ENCODE measurements around the gene ZNF285.

Gene ZNF285

DNA sequence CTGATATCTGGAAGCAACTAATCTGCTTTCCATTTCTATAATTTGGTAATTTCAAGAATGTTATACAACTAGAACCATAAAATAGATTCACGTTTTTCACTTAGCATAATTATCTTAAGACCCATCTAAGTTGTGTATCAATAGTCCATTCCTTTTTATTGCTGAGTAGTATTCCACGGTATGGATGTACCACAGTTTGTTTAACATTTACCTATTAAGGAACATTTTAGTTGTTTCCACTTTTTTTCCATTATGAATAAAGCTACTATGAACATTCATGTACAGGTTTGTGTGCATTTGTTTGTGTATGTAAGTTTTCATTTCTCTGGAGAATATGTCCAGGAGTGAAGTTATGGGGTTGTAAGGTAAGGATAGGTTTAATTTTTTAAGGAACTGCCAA lies 26.6 kb downstream of the ZNF285 start:
- Histone ChIP-seq H2AFZ (ENCODE audit: low read length) (no peak overlapping the region), H3K27ac (ENCODE audit: low read length) (no peak overlapping the region), H3K4me1 (ENCODE audit: low read length) (no peaks in the 10 kb centered on the region), H3K79me2 (ENCODE audit: low read length) (no peaks in the 10 kb centered on the region), H3K27me3 (replicated peaks; ENCODE audit: insufficient read depth, low read length) (no peaks in the 10 kb centered on the region), H3K9me2 (replicated peaks; ENCODE audit: insufficient read depth, low read length) (no peaks in the 10 kb centered on the region), H3K9ac (ENCODE audit: low read length) (no peak overlapping the region), H3K4me2 (ENCODE audit: low read depth, low read length) (no peak overlapping the region), H3K9me3 (replicated peaks; ENCODE audit: insufficient read depth, low read length) (no peaks in the 10 kb centered on the region), H4K20me1 (ENCODE audit: insufficient read depth, low read length) (no peaks in the 10 kb centered on the region), H3K4me3 (ENCODE audit: low read length) (no peak overlapping the region), H3F3A (ENCODE audit: insufficient read depth, low read length) (no peaks in the 10 kb centered on the region), H3K36me3 (replicated peaks; ENCODE audit: insufficient read depth, low read length) (no peaks in the 10 kb centered on the region)
- no peak for DNase-seq
- TF ChIP-seq EZH2 (optimal IDR thresholded peaks at IDR 0.05; ENCODE audit: low read depth, low read length) = no peak
- TF ChIP-seq, protein P1, sequence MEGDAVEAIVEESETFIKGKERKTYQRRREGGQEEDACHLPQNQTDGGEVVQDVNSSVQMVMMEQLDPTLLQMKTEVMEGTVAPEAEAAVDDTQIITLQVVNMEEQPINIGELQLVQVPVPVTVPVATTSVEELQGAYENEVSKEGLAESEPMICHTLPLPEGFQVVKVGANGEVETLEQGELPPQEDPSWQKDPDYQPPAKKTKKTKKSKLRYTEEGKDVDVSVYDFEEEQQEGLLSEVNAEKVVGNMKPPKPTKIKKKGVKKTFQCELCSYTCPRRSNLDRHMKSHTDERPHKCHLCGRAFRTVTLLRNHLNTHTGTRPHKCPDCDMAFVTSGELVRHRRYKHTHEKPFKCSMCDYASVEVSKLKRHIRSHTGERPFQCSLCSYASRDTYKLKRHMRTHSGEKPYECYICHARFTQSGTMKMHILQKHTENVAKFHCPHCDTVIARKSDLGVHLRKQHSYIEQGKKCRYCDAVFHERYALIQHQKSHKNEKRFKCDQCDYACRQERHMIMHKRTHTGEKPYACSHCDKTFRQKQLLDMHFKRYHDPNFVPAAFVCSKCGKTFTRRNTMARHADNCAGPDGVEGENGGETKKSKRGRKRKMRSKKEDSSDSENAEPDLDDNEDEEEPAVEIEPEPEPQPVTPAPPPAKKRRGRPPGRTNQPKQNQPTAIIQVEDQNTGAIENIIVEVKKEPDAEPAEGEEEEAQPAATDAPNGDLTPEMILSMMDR (IDR thresholded peaks at IDR 0.05; ENCODE audit: low read length) = no peak
- no peak for TF ChIP-seq EZH2phosphoT487 (IDR thresholded peaks at IDR 0.05; ENCODE audit: low read length)

- H3K4me1 ChIP-seq (ENCODE audit: low read length) = no peaks in the 10 kb centered on the region
- no peaks in the 10 kb centered on the region for H3F3A ChIP-seq (ENCODE audit: insufficient read depth, low read length)
- H3K4me3 ChIP-seq (ENCODE audit: low read length) = no peak overlapping the region
- no peak overlapping the region for H2AFZ ChIP-seq (ENCODE audit: low read length)
- H3K9me2 ChIP-seq (replicated peaks; ENCODE audit: insufficient read depth, low read length) = no peaks in the 10 kb centered on the region
- no peaks in the 10 kb centered on the region for H3K9me3 ChIP-seq (replicated peaks; ENCODE audit: insufficient read depth, low read length)
- H4K20me1 ChIP-seq (ENCODE audit: insufficient read depth, low read length) = no peaks in the 10 kb centered on the region
- H3K79me2 ChIP-seq (ENCODE audit: low read length) = no peaks in the 10 kb centered on the region
- no peak overlapping the region for H3K27ac ChIP-seq (ENCODE audit: low read length)
- no peaks in the 10 kb centered on the region for H3K36me3 ChIP-seq (replicated peaks; ENCODE audit: insufficient read depth, low read length)
- no peak overlapping the region for H3K9ac ChIP-seq (ENCODE audit: low read length)
- DNase-seq = no peak
- TF ChIP-seq EZH2phosphoT487 (IDR thresholded peaks at IDR 0.05; ENCODE audit: low read length) (no peak), EZH2 (optimal IDR thresholded peaks at IDR 0.05; ENCODE audit: low read depth, low read length) (no peak)
- TF ChIP-seq, protein P1 (IDR thresholded peaks at IDR 0.05; ENCODE audit: low read length) = no peak
- no peaks in the 10 kb centered on the region for H3K27me3 ChIP-seq (replicated peaks; ENCODE audit: insufficient read depth, low read length)
- H3K4me2 ChIP-seq (ENCODE audit: low read depth, low read length) = no peak overlapping the region
Measured at GRCh38 chr19:44371815-44372480, 29.5 kb downstream of the ZNF285 start.

GRCh38 chr19:44367024-44367423 lies 34.4 kb downstream of the ZNF285 start:
- Histone ChIP-seq H3K4me2 (ENCODE audit: low read depth, low read length) (no peak overlapping the region), H3K79me2 (ENCODE audit: low read length) (no peaks in the 10 kb centered on the region), H4K20me1 (ENCODE audit: insufficient read depth, low read length) (no peaks in the 10 kb centered on the region), H3F3A (ENCODE audit: insufficient read depth, low read length) (no peaks in the 10 kb centered on the region), H3K9me2 (replicated peaks; ENCODE audit: insufficient read depth, low read length) (no peaks in the 10 kb centered on the region), H2AFZ (ENCODE audit: low read length) (no peak overlapping the region), H3K27me3 (replicated peaks; ENCODE audit: insufficient read depth, low read length) (no peaks in the 10 kb centered on the region), H3K4me1 (ENCODE audit: low read length) (no peaks in the 10 kb centered on the region), H3K27ac (ENCODE audit: low read length) (no peak overlapping the region), H3K4me3 (ENCODE audit: low read length) (no peak overlapping the region), H3K36me3 (replicated peaks; ENCODE audit: insufficient read depth, low read length) (no peaks in the 10 kb centered on the region), H3K9me3 (replicated peaks; ENCODE audit: insufficient read depth, low read length) (no peaks in the 10 kb centered on the region), H3K9ac (ENCODE audit: low read length) (no peak overlapping the region)
- TF ChIP-seq EZH2phosphoT487 (IDR thresholded peaks at IDR 0.05; ENCODE audit: low read length) (no peak), EZH2 (optimal IDR thresholded peaks at IDR 0.05; ENCODE audit: low read depth, low read length) (no peak)
- TF ChIP-seq, protein P1 (IDR thresholded peaks at IDR 0.05; ENCODE audit: low read length) = no peak
- DNase-seq = no peak

Measured in MM.1S (cell line).